HG03460 (cell line): ENCODE data around the gene KISS1R.

Experiments used
- ATAC-seq: cut with Tn5 transposase; IDR thresholded peaks from one replicate; pipeline ENCODE4 v1.9.1; 2021; ENCODE audit not compliant: unreplicated experiment

KISS1R gene

GRCh38 chr19:966485-967088 is 49.5 kb downstream of the KISS1R start:
- ATAC-seq = no peak
